GM19455 (cell line): ENCODE data around the gene MYRF.

Experiments used
- ATAC-seq: cut with Tn5 transposase; IDR thresholded peaks from one replicate; pipeline ENCODE4 v1.9.1; 2021; ENCODE audit not compliant: unreplicated experiment

MYRF gene

DNA sequence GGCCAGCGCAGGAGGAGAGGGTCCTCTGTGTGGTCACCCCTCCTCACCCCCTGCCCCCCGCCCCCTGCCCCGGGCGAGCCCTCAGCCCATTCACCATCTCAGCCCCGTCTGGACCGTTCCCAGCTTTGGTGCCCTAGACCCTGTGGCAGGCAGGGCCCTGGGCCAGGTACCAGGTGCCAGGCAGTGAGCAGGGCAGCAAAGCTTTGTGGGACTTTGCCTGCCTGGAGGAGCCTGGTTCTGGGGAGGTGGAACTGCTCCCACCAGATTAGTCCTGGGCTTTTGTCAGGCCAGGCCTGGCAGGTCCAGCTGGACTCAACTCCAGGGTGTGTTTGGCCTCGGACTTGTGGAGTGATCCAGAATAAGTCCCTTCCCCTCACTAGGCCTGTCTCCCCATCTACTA is 13.7 kb upstream of the MYRF start:
- no peak for ATAC-seq

DNA sequence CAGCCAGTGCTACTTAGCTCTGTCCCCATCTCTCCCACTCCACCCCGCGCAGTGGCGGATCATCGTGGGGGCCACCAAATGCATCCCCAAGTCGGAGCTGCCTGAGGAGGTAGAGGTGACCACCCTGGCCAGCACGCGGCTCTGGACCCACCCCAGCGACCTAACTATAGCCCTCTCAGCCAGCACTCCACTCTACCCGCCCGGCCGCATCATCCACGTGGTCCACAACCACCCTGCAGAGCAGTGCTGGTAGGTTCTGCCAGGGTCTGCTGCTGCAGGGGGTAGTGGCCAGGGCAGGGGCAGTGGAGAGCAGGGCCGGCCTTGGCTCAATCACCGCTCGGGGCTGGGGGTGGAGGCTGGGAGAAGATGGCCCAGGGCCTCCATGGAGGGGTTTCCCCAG is 13.0 kb upstream of the MYRF start:
- ATAC-seq, result no peak

DNA sequence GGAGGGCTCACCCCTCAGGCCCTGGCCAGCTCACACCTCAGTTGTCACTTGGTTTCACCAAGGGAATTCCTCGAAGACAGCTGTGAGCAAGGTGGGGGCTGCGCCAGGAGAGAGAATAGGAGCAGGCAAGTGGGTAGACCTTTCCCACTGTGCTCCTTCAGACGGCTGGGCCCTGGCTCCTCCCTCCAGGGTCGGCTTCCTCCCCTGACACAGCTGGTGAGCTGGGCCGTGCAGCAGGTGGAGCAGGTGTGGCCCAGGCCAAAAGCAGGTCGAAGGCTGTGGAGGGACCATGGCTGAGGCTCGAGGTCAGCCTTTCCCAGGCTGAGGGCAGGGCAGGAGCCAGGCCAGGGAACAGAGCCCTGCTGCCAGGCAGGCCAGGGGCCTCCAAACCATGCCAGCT is 12.5 kb upstream of the MYRF start:
- no peak for ATAC-seq

DNA sequence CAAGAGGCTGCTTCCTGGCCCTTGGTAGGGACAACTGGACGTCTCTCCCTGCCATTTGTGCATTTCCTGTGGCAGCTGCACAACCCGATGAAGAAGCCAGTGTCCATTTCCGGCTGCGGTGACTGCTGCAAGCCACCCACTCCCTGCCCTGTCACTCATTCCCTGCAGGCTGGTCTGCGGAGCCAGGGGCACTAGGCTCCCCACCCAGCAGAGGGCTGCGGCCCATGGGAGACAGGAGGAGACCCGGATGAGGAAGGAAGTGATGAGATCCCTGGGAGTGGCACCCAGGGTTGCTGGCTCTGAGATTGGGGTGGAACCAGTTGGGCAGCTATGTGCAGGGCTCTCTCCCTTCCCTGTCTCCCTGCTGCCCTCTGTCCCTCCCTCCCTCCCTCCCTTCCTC is 10.0 kb upstream of the MYRF start:
- ATAC-seq, result no peak

DNA sequence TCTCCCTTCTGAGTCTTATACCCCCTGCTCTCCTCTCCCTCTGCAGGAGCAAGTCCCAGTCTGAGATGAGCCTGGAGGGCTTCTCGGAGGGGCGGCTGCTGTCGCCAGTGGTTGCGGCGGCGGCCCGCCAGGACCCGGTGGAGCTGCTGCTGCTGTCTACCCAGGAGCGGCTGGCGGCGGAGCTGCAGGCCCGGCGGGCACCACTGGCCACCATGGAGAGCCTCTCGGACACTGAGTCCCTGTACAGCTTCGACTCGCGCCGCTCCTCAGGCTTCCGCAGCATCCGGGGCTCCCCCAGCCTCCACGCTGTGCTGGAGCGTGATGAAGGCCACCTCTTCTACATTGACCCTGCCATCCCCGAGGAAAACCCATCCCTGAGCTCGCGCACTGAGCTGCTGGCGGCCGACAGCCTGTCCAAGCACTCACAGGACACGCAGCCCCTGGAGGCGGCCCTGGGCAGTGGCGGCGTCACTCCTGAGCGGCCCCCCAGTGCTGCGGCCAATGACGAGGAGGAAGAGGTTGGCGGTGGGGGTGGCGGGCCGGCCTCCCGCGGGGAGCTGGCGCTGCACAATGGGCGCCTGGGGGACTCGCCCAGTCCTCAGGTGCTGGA is 8.8 kb upstream of the MYRF start:
- ATAC-seq, result no peak

DNA sequence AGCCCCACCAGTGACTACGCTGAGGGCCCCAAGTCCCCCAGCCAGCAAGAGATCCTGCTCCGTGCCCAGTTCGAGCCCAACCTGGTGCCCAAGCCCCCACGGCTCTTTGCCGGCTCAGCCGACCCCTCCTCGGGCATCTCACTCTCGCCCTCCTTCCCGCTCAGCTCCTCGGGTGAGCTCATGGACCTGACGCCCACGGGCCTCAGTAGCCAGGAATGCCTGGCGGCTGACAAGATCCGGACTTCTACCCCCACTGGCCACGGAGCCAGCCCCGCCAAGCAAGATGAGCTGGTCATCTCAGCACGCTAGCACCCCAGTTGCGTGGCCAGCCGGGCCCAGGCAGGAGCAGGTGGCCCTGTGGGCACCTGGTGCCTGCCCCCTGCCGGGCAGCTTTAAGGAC is 8.3 kb upstream of the MYRF start:
- ATAC-seq, result no peak

DNA sequence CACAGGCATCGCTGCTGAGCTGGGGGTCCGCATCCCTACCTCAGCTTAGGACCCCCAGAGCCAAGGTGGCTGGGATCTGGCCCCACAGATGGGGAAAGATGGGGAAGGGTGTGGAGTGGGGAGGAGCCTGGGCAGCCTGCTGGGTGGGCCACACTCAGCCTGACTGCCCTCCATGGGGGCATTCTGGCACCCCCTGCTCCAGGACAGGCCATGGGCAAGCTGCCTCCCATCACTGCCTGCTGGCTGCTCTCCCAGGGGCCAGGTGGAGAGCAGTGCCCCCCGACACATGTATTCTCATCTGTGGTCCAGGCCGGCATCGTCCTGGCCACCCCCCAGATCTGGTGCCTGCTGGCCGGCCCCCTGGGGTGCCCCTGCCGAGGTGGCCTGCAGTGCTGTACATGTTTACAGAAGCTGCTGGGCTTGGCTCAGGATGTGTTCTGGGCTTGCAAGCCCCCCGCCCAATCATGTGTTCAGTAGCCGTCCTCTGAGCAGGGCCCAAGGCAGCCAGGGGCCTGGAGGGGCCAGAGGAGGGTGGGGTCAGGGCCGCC is 7.8 kb upstream of the MYRF start:
- ATAC-seq, result no peak

DNA sequence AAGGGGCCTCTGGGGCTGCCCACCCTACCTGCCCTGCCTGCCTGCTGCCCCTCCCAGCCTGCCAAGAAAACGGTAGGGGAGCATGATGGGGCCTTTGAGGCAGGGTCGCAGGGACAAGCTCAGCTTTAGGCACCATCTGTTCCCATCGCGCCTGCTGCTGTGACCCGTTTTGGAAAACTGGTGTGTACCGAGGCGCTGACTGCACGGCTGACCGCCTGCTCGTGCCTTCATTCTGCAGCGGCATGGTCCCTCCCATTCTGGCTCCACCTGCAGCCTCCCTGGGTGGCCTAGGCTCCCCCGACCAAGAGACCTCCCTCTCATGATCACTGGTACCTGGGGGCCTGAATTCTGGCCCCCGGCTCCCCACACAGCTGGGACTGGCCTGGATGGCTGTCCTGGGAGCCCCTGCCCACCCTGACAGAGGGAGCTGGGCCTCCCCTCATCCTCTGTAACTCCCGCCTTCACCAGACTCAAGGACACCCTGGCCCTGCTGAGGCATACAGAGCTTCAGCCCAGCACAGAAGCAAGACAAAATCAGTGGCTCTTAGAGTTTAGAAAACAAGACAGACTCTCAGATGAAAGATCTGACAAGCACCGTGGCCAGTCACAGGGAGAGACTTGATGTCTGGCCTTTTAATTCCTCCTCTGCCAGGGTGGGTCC is 6.5 kb upstream of the MYRF start:
- ATAC-seq, result no peak

DNA sequence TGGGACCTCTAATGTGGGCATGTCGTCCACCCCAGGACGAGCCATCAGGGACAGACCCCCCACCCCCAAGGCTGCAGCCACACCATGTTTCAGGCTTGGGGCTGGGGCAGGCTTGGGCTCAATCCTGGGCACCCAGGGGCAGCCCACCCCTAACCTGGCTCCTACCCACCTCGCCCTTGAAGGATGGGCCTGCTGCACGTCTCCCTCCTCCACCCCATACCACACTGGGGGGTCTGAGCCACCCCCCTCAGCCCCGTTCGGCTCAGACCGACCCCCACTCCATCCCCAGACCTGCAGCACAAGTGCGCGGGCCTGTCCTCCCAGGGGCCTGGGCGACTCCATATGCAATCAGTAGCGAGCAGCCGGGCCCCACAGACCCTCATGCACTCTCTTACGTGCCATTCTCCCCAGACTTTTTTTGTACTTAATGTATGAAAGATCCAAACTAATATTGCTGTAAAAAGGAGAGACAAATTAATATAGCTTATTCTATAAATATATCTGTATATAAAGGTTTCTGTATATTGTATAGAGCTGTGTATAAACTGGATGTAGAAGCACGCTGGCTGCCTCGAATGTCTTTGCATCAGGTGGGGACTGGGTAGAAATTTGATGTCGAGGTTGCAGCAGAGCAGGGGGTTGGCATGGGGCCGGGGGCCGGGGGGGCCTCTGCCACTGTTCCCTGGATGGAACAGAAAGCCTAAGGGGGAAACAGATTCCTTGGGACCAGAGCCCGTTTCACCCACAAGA is 5.8 kb upstream of the MYRF start:
- no peak for ATAC-seq

DNA sequence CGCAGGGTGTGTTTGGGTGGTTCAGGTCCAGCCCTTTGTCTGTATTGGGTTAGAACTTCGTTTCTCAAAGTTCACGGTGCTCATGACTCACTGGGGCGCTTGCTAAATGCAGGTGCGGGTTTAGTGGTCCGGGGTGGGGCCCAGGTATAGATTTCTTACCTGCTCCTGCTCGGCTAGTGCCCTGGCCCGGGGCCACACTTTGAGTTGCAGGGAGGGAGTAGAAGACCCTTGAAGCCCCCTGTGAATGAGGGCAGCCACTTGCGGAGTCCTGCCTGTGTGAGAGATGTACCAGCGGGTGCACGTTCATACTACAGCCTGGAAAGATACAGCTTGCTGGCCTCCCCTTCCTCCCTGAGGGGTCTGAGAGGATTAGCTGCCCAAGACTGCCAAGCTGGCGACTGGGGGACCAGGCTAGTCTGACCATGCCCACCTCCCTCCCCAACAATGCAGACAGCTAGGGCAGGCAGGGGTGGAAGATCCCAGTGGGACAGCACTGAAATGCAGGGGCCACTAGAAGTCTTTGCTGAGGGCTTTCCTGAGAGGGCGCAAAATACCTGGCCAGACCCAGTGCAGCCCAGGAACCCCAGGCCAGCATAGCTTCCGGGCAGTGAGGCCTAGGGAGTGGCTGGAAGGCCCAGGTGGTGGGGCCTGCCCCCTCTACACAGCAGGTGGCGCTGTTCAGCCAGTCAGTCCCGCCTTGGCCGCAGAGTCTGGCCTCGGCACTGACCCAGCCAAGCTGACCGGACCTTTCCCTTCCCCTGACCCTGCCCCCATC is 5.1 kb upstream of the MYRF start:
- peak; percentile 57 for ATAC-seq

DNA sequence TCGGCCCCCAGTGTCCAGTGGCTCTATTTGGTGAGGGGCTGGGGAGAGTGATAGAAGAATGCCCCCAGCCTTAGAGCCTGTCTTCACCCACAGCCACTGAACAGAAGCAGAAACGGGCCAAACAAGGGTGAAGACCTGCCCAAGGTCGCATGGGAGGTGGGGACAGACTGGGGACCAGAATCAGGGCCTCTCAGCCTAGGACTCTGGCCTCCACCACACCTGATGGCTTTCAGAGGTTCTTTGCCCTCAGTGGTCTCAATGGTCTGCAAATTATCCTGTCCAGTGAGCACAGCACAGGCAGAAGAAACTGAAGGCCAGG is 4.5 kb upstream of the MYRF start:
- no peak for ATAC-seq

DNA sequence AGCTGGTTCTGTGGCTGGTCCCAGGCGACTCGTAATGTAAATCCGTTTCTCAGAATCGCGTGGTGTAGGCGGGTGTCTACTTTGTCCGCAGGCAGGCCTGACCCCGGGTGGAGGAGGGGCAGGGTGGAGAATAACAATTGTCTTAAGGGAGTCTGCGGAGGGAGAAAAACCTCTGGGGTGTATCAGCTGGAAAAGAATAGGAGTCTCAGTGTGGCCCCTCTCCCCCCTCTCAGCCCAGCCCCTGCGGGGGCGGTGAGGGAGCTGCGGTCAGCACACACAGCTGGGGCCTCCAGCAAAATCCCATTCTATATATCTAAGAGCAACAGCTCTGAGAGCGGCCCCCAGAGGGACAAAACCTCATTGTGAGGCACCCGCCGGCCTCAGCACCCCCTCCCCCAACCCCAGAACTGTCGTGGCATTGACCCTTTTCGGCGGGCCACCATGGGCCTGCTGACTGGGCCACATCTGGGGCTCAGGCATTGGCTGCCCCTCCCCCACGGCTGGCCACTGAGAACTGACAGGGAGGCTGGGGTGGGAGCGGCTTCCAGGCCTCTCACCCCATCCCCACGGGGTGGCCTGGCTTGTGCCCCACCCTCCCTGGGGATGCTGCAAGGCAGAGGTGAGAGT is 2.7 kb upstream of the MYRF start:
- no peak for ATAC-seq

DNA sequence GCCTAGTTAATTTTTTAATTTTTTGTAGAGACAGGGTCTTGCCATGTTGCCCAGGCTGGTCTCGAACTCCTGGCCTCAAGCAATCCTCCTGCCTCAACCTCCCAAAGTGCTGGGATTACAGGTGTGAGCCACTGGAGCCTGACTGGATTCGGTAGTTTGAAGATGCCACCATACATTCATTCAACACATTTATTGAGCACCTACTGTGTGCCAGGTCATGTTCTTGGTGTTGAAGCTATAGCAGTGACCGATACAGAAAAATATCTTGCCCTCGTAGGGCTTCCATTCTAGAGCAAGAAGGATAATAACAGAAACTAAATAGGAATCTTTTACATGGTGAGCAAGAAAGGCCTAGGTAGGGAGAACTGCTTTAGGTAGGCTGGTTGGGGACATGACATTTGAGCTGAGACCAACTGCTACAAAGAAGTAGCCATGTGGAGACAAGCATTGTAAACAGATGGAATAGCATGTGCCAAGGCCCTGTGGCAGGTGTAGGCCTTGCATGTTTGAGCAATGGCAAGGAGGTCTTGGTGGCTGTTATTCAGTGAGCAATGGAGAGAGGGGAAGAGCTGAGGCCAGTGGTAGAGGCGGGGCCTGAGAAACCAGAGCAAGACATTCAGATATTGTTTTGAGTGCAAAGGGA is 1.7 kb upstream of the MYRF start:
- ATAC-seq, result no peak

DNA sequence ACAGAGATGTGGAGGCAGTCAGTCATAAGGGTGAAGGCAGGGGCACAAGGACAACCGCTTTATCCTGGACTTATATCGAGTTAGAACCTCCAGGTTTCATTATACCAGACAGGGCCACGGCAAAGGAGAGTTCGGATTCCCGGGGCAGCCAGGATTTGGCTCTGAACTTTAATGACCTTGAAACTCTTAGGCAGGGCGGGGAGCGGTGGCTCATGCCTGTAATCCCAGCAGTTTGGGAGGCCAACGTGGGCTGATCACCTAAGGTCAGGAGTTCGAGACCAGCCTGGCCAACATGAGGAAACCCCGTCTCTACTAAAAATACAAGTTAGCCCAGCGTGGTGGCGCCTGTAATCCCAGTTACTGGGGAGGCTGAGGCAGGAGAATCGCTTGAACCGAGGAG is 1.1 kb upstream of the MYRF start:
- no peak for ATAC-seq

DNA sequence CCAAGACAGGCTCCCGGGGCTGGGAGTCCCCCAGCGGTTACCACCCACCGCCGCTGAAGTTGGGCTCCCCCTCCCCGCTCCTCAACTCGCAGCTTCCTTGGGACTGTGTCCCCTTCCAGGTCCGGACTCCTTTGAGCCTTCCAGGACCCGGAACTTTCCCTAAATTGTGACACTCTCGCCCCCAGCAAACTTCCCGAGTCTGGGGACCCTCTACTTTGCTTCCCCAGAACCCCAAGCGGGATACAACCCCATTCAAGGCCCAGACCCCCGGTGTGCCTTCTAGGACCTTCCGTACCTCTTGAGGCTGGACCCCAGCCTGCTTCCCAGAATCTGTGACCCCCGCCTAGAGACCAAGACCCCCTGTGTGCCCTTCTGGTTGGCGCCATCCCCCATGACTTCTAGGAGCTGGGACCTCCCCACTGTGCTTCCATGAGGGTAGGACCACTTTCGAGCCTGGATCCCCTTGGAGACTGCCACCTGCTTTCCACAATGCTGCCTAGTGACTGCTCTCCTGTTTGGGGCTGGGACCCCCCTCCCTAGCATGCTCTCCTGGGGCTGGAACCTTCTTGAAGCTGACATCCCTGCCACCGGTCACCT is 587 bp downstream of the MYRF start:
- no peak for ATAC-seq

DNA sequence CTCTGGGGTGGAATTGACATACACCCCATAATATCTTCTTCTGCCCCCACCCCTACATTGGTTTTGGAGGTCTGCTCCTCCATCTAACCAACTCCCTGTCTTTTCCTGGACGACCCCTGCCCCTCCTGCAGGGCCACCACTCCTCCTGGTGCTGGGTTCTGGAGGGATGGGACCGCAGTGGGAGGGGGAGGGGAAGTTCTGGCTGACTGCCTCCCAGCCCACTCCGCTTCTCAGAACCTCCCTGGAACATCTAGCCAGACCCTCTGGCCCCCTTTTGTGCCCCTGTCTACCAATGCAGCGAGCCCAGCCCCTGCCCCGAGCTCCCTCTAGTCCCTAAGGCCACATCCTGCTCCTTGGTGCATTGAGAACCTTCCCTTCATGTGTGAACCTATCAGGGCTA is 1.2 kb downstream of the MYRF start:
- ATAC-seq, result no peak

DNA sequence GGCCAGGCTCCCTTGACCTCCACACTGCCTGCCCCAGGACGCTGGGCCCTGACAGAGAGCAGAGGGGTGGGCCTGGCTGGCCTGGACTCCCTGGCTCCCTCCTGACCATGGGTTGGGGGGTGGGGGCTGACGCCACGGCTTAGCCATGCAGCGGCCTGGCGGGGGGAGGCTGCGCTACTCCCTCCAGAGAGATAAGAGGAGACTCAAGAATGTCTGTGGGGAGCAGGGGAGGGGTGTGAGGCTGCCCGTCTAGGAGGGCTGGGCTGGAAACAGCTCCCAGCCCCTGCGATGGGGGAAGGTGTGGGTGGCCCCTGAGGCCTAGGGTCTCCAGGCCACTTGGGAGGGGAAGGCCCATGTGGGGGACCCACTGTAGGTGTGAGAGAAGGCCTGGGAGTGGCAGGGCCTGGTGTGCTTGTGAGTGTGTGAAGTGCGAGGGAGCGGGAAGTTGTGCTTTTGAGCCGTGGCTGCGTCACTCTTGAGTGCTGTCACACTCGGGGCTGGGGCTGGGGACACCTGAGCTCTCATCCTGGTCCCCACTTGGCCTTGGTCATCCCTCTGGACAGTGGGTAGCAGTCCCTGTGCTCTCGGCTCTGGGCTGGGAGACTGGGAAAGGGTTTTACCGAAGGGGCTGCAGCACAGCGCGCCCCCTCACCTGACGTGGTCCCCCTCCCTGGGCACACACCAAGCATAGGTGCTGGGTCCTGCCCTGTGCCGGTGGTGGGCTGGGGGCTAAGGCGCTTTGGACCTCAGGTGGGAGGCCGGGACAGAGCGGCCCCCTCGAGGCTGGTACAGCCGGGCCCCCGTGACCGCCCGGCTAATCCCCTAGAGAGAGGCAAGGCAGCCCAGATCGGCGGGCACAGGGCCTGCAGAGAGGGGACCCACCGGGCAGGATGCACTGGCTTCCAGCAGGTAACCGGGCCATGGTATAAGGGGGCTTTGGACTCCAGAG is 2.4 kb downstream of the MYRF start:
- no peak for ATAC-seq

DNA sequence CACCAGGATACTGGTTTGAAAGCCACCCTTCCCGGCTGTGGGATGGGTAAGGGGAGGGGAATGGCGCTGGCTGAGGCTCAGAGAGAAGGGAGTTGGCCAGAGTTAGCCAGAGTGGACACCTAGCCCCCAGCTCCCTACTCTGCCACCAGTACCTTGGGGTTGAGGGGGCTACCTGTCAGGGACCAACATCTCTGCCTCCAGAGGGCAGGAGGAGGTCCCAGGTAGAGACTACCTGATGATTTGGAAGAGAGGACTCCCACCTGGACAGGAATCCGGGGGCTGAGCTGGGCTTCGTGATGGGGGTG is 3.7 kb downstream of the MYRF start:
- ATAC-seq, result no peak

DNA sequence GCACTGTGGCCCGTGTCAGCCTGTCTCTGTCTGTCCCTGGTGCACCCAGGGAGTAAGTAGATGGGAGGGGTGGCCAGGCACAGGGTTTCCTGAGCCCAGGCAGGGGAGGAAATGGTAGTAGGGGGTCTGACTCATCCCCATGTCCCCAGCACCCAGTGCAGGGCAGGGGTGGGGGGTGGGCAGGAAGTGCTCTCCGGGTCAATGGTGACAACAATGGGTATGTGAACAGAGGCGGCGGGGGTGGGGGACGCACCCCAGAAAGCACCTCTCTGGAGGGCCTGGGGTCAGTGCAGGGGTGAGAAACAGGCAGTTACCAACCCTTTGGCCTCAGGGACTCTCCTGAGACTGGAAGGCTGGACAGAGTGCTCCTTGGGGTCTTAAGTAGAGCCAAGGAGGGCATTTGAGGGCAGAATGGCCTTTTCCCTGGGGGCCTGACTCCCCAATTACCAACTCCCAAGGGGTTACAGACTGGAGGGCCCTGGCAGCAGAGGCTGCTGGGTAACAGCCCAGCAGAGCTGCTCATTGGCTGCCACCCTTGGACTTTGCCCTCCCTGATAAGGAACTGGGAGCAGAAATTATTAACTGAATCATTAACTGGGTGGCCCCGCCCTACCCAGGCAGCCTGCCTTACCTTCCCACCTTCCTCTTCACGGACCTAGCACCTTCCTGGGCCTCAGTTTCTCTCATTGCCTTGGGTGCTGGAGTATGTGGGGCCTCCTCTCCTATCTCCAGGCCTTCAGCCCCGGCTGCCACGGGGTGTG is 4.2 kb downstream of the MYRF start:
- ATAC-seq, result no peak
